Activated naive CD4-positive, alpha-beta T cell treated with anti-CD3 and anti-CD28 coated beads, Interleukin-2, amount 10 ng/mL, durations not matched to agents 5 hours and 36 hours (primary cell): ENCODE data around the gene BRAF. TPM values are rescaled to one million over a fixed set of nuclear protein-coding genes. Genes with fewer than 3 reads are reported as not detected.

Experiments
- total RNA-seq, 2 experiments: library from RNA; stranded (reverse); gene quantifications; one replicate each; pipeline ENCODE4 v1.2.3, GENCODE V29; 2021

The BRAF gene
- 10 to 100 TPM; 28.6 to 28.8 TPM for total RNA-seq

DNA sequence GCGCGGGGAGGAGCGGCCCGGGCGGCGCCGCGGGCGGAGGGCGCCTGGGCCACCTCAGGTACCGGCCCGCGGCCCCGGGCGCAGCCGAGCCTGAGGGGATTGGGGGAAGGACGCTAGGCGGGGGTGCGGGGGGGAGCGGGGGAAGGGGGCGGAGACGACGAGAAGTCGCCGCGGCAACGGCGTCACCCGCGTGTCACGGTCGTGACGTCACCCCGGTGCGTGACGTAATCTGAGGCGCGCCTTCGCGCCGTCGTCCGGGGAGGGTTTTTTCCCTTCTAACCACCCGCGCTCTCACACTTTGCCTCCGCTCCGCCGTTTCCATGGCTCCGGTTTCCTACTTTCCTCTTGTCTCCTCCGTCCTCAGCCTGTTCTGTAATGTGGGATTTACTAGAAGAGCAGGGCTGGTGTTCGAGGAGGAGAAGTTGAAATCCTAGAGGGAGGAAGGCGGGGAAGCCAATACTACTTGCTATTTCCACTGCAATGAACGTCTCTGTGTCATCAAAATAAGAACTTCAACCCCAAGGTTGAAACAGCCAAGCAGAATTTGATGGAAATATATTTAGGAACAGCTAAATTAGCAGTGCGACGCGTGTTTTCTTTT lies at the start of gene BRAF:
Gene BRAF, minus strand, starts transcription at position 109 of the 601 bp plus-strand sequence. CDS start 226 bp downstream, outside the sequence.

DNA sequence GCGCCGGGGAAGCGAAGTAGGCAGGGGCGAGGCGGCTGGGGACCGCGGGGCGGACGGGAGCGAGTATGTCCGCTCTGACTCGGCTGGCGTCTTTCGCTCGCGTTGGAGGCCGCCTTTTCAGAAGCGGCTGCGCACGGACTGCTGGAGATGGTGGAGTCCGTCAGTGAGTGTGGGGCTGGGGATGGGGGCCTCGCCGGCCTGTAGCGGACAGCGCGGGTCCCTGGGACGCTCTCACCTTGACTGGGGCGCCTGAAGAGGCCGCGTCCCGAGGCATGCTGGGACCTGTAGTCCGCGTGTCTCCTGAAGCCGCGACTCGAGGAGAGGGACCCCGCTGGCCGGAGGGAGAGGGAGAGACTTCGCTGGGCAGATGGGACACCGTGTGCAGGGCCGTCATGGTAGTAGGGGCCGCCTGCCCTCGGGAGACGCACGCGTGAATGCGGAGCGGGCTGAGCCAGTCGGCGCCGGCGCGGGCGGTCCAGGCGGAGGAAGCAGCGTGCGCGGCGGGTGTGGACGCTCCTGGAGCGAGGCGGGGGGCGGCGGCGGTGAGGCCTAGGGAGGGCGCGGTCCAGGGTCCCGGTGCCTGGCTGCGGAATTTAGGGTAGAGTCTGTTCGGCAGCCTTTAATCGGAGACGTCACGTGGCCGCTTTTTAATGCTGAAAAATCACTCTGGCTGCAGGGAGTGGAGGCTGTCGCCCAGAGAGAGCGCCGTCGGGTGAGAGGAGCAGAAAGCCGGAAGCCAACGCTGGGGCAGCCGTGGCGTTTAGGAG lies 227.9 kb downstream of the BRAF start, which contains the start of gene NDUFB2:
Gene NDUFB2, plus strand, starts transcription at position 29 of the 767 bp plus-strand sequence. Its CDS starts 37 bp downstream, at position 66.

DNA sequence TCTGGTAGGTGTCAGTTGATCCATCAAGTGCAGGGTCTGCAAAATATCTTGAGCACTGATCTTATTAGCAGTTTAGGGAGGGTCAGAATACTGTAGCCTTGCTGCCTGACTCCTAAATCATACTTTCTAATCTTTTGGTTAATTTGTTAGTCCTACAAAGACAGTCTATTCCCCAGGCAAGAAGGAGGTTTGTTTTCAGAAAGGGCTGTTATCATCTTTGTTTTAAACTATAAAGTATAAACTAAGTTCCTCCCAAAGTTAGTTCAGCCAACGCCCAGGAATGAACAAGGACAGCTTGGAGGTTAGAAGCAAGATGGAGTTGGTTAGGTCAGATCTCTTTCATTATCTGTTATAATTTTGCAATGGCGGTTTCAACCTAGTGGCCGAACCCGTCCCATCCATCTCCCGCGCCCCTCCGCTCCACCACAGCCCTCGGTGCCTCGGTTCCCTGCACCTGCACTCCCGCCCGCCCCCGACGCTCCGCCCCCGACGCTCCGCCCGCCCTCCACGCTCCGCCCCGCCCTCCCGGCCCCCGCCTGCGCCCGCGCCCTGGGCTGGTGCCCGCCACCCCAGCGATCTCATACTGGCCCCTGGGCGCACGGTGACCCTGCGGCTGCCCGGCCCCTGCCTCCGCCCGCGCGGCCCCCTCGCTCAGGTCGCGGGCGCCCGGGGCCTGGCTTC lies 252.2 kb downstream of the BRAF start, which contains the start of gene ADCK2:
Gene ADCK2, plus strand, starts transcription at position 564 of the 681 bp plus-strand sequence. CDS start 386 bp downstream, outside the sequence.

Other genes with a start within 250 kb of the BRAF start
- 100 to 1,000 TPM; 165 to 166 TPM for gene NDUFB2, start 228.2 kb downstream of the BRAF start, total RNA-seq
- gene MRPS33, start 90.0 kb upstream of the BRAF start, total RNA-seq = 10 to 100 TPM; 76.3 to 78.4 TPM
- 1 to 10 TPM; 1.2 to 2.6 TPM for gene TMEM178B, start 149.1 kb upstream of the BRAF start, total RNA-seq